Activated B cell treated with CpG ODN at 0.5 μM for 24 hours (primary cell): ENCODE measurements around the gene MKRN1. TPM values are rescaled to one million over a fixed set of nuclear protein-coding genes. Genes with fewer than 3 reads are reported as not detected.

Source experiments
- ATAC-seq: fragments of 200-7000 bp; cut with Tn5 transposase; one replicate; pipeline ENCODE4 v1.10.0; 2021; ENCODE audit warnings: low read depth, mild to moderate bottlenecking, moderate library complexity
- CTCF ChIA-PET: fragments of 350-600 bp; sonication (Branson Sonifier 250); formaldehyde crosslinking; loops from one replicate; lab custom pipeline; 2021; ENCODE audit warnings: antibody characterized with exemption; lab: Charles Lee
- POLR2A ChIA-PET: fragments of 350-600 bp; sonication (Branson Sonifier 250); formaldehyde crosslinking; loops from one replicate; lab custom pipeline; 2021; ENCODE audit warnings: antibody characterized with exemption; lab: Charles Lee
- DNase-seq: peaks from one replicate; pipeline ENCODE4 v3.0.0; 2022
- H3K27ac Mint-ChIP-seq: one replicate; pipeline ENCODE4 v1.8.0; 2020; ENCODE audit warnings: mixed read lengths
- H3K27me3 Mint-ChIP-seq: one replicate; pipeline ENCODE4 v1.8.0; 2021; ENCODE audit warnings: mixed read lengths
- H3K36me3 Mint-ChIP-seq: one replicate; pipeline ENCODE4 v1.8.0; 2021; ENCODE audit warnings: low read depth, mixed read lengths
- H3K4me1 Mint-ChIP-seq: one replicate; pipeline ENCODE4 v1.8.0; 2021; ENCODE audit warnings: mixed read lengths
- H3K4me3 Mint-ChIP-seq: one replicate; pipeline ENCODE4 v1.8.0; 2020; ENCODE audit warnings: mild to moderate bottlenecking, mixed read lengths
- H3K9me3 Mint-ChIP-seq: one replicate; pipeline ENCODE4 v1.8.0; 2020; ENCODE audit warnings: mixed read lengths
- intact Hi-C: fragments of 100-400 bp; cut with micrococcal nuclease; formaldehyde crosslinking; loops from one replicate; pipeline ENCODE4 v1.15.1; 2024
- total RNA-seq: library from RNA; stranded (reverse); gene quantifications from 2 replicates; pipeline ENCODE4 v1.2.3, GENCODE V29; 2022
- TF ChIP-seq, protein P1 (sequence below): fragments of 200-600 bp; IDR thresholded peaks from one replicate; pipeline ENCODE4 v1.8.0; 2022; ENCODE audit warnings: antibody characterized with exemption, mild to moderate bottlenecking

The MKRN1 gene
- total RNA-seq, 1 donor from 2014 or later = 94.3 TPM

DNA sequence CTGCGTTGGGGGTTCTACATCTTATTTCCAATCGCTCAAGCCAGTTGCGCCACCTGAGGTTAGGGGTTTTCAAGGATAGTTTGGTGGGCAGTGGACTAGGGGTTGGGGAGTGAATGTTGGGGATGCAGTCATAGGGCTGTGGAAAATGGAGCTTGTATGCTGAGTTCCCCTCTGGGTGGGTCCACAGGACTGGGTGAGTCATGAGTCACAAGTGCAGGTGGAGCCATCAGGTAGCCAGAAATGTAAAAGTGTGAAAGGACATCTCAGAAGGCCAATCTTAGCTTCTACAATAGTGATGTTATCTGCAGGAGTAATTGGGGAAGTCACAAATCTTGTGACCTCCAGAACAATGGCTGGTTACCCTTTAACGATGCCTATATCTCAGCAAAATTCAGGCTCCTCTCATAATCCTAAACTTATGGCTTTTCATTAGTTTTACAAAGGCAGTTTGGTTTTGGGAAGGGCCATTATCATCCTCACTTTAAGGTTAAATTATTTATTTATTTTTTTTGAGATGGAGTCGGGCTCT lies 18.0 kb upstream of the MKRN1 start:
- CTCF ChIA-PET = no interaction called here
- Mint-ChIP-seq H3K27ac (no peak overlapping the region), H3K4me1 (no peaks in the 10 kb centered on the region), H3K36me3 (no peaks in the 10 kb centered on the region), H3K9me3 (no peaks in the 10 kb centered on the region), H3K4me3 (no peak overlapping the region), H3K27me3 (no peaks in the 10 kb centered on the region)
- ATAC-seq (no peak), DNase-seq (no peak)
- TF ChIP-seq, protein P1, sequence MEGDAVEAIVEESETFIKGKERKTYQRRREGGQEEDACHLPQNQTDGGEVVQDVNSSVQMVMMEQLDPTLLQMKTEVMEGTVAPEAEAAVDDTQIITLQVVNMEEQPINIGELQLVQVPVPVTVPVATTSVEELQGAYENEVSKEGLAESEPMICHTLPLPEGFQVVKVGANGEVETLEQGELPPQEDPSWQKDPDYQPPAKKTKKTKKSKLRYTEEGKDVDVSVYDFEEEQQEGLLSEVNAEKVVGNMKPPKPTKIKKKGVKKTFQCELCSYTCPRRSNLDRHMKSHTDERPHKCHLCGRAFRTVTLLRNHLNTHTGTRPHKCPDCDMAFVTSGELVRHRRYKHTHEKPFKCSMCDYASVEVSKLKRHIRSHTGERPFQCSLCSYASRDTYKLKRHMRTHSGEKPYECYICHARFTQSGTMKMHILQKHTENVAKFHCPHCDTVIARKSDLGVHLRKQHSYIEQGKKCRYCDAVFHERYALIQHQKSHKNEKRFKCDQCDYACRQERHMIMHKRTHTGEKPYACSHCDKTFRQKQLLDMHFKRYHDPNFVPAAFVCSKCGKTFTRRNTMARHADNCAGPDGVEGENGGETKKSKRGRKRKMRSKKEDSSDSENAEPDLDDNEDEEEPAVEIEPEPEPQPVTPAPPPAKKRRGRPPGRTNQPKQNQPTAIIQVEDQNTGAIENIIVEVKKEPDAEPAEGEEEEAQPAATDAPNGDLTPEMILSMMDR = no peak
- intact Hi-C loops = no loop called here
- POLR2A ChIA-PET = interaction anchor here (0.7 kb wide), 1 partner anchor 363 kb away, joined by 4 read pairs; no protein-coding TSS in a partner anchor

GRCh38 chr7:140495514-140496097 lies 16.3 kb upstream of the MKRN1 start:
- DNase-seq (no peak), ATAC-seq (no peak)
- ChIA-PET POLR2A (no interaction called here), CTCF (no interaction called here)
- Mint-ChIP-seq H3K36me3 (no peaks in the 10 kb centered on the region), H3K27ac (no peak overlapping the region), H3K27me3 (no peaks in the 10 kb centered on the region), H3K4me3 (no peak overlapping the region), H3K4me1 (no peaks in the 10 kb centered on the region), H3K9me3 (no peaks in the 10 kb centered on the region)
- intact Hi-C loops = no loop called here
- TF ChIP-seq, protein P1 = no peak

DNA sequence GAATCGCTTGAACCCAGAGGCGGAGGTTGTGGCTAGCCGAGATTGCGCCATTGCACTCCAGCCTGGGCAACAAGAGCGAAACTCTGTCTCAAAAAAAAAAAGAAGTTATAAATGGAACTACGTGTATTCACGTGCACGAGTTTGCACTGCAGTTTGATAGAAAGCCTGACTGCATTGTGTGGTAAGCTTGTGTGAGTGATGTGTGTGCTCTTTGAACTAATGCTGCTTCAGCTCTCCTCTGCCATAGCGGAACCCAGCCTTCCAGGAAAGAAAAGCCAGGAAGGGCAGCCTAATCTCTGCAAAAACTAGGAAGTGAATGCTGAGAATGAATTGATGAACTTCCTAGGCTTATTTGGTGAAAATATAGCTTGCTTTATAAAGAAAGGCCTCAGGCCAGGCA lies 15.6 kb upstream of the MKRN1 start:
- Mint-ChIP-seq H3K27me3 (no peaks in the 10 kb centered on the region), H3K4me1 (no peaks in the 10 kb centered on the region), H3K9me3 (no peaks in the 10 kb centered on the region), H3K4me3 (no peak overlapping the region), H3K36me3 (no peaks in the 10 kb centered on the region), H3K27ac (no peak overlapping the region)
- TF ChIP-seq, protein P1 = no peak
- DNase-seq (no peak), ATAC-seq (no peak)
- CTCF ChIA-PET = no interaction called here
- intact Hi-C loops = no loop called here
- POLR2A ChIA-PET = no interaction called here

DNA sequence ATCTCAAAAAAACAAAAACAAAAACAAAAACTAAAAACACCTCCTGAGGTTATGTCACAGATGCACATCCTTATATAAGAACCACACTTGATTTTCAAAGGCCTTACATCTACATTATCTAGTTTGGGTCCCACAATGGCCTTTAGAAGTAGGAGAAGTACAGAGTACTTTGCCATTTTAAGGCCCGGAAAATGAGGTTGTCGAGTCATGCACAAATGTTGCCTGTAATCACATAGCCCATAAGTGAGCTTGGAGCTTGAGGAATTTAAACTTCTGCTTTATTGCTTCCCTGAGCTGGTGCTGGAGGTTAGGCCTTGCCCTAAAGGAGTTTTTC lies 9.7 kb upstream of the MKRN1 start:
- Mint-ChIP-seq H3K27ac (no peak overlapping the region), H3K27me3 (no peaks in the 10 kb centered on the region), H3K9me3 (no peaks in the 10 kb centered on the region), H3K4me1 (no peaks in the 10 kb centered on the region), H3K36me3 (no peaks in the 10 kb centered on the region), H3K4me3 (no peak overlapping the region)
- TF ChIP-seq, protein P1 = no peak
- CTCF ChIA-PET = no interaction called here
- ATAC-seq (no peak), DNase-seq (no peak)
- POLR2A ChIA-PET = no interaction called here
- intact Hi-C loops = no loop called here

DNA sequence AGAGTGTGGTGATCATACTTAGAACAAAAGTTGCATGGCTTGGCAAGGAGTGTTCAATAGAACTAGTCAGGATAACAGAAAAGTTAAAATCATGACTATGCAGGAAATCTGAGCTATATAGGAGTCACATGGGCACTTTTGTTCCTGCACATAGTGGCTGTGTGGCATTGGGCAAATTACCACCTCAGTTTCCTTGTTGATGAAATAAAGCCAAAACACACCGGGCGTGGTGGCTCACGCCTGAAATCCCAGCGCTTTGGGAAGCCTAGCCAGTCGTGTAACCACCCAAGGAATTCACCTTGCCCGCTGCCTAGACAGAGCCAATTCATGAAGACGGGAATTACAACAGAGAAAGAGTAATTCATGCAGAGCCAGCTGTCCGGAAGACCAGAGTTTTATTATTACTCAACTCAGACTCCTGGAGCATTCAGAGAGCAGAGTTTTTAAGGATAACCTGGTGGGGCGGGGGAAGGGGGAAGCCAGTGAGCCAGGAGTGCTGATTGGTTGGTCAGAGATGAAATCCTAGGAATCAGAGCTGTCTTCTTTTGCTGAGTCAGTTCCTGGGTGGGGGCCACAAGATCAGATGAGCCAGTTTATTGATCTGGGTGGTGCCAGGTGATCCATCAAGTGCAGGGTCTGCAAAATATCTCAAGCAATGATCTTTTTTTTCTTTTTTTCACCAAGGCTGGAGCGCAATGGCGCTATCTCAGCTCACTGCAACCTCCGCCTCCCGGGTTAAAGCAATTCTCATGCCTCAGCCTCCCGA lies 6.4 kb upstream of the MKRN1 start:
- H3K4me1 Mint-ChIP-seq = no peaks in the 10 kb centered on the region
- intact Hi-C loops = no loop called here
- DNase-seq (no peak), ATAC-seq (no peak)
- POLR2A ChIA-PET = no interaction called here
- CTCF ChIA-PET = no interaction called here
- TF ChIP-seq, protein P1 = no peak
- no peaks in the 10 kb centered on the region for H3K36me3 Mint-ChIP-seq
- H3K4me3 Mint-ChIP-seq = no peak overlapping the region
- H3K9me3 Mint-ChIP-seq = no peaks in the 10 kb centered on the region
- no peaks in the 10 kb centered on the region for H3K27me3 Mint-ChIP-seq
- H3K27ac Mint-ChIP-seq = no peak overlapping the region
